WTC11 (cell line): ENCODE measurements around the gene FASTK. TPM values are rescaled to one million over a fixed set of nuclear protein-coding genes. Genes with fewer than 3 reads are reported as not detected.

Source experiments
- ATAC-seq: fragments of 200-7000 bp; cut with Tn5 transposase; 2 replicates; pipeline ENCODE4 v1.10.0; 2021; ENCODE audit warnings: mild to moderate bottlenecking, moderate library complexity
- CTCF ChIA-PET: fragments of 300-600 bp; sonication (Branson Sonifier 250); formaldehyde crosslinking; loops from one replicate; lab custom pipeline; 2021; ENCODE audit warnings: antibody characterized with exemption; lab: Charles Lee
- POLR2A ChIA-PET: fragments of 350-600 bp; sonication (Branson Sonifier 250); formaldehyde crosslinking; loops from one replicate; lab custom pipeline; 2021; ENCODE audit warnings: antibody characterized with exemption; lab: Charles Lee
- DNase-seq: peaks from one replicate; pipeline ENCODE4 v3.0.0; 2021; ENCODE audit warnings: low spot score
- H3K27ac Mint-ChIP-seq: 2 replicates; pipeline ENCODE4 v1.8.0; 2021; ENCODE audit warnings: mixed read lengths
- H3K27me3 Mint-ChIP-seq: 2 replicates; pipeline ENCODE4 v1.8.0; 2021; ENCODE audit warnings: low read depth, mild to moderate bottlenecking, moderate library complexity, mixed read lengths
- H3K36me3 Mint-ChIP-seq: 2 replicates; pipeline ENCODE4 v1.8.0; 2021; ENCODE audit warnings: mixed read lengths
- H3K4me1 Mint-ChIP-seq: 2 replicates; pipeline ENCODE4 v1.8.0; 2022; ENCODE audit warnings: mixed read lengths
- H3K4me3 Mint-ChIP-seq: 2 replicates; pipeline ENCODE4 v1.8.0; 2021; ENCODE audit warnings: mild to moderate bottlenecking, moderate library complexity, mixed read lengths
- H3K9me3 Mint-ChIP-seq: 2 replicates; pipeline ENCODE4 v1.8.0; 2021; ENCODE audit warnings: mixed read lengths
- ESRRA ChIP-seq: sonication (generic); formaldehyde crosslinking; IDR thresholded peaks from 2 replicates; pipeline ENCODE4 v1.8.1; 2022; ENCODE audit warnings: mild to moderate bottlenecking, missing genetic modification reagents, borderline replicate concordance
- GABPB1 ChIP-seq: sonication (generic); formaldehyde crosslinking; IDR thresholded peaks from 2 replicates; pipeline ENCODE4 v1.8.1; 2023; ENCODE audit warnings: mild to moderate bottlenecking, missing genetic modification reagents
- GTF2I ChIP-seq: fragments of 250-450 bp; sonication (Bioruptor Pico); conservative IDR thresholded peaks from 2 replicates; pipeline ENCODE4 v1.4.0; 2021; ENCODE audit warnings: mild to moderate bottlenecking
- JAZF1 ChIP-seq: fragments of 250-450 bp; sonication (Bioruptor Pico); IDR thresholded peaks from 2 replicates; pipeline ENCODE4 v1.9.0; 2021; ENCODE audit warnings: moderate library complexity, mild to moderate bottlenecking, inconsistent platforms
- KAT7 ChIP-seq: sonication (generic); formaldehyde crosslinking; IDR thresholded peaks from 2 replicates; pipeline ENCODE4 v1.8.1; 2023; ENCODE audit warnings: missing genetic modification reagents, mild to moderate bottlenecking, borderline replicate concordance
- MXD4 ChIP-seq: fragments of 250-450 bp; sonication (Bioruptor Pico); IDR thresholded peaks from 2 replicates; pipeline ENCODE4 v1.8.0; 2021; ENCODE audit warnings: mild to moderate bottlenecking, moderate library complexity, borderline replicate concordance
- NFYB ChIP-seq: sonication (generic); formaldehyde crosslinking; conservative IDR thresholded peaks from 2 replicates; pipeline ENCODE4 v1.8.0; 2022; ENCODE audit warnings: low read depth, missing genetic modification reagents
- NR1H2 ChIP-seq: sonication (generic); formaldehyde crosslinking; IDR thresholded peaks from 2 replicates; pipeline ENCODE4 v1.9.0; 2021; ENCODE audit warnings: mild to moderate bottlenecking, moderate library complexity, missing genetic modification reagents
- NR2C2 ChIP-seq: sonication (generic); formaldehyde crosslinking; IDR thresholded peaks from 2 replicates; pipeline ENCODE4 v1.8.0; 2022; ENCODE audit warnings: mild to moderate bottlenecking, missing genetic modification reagents
- PRRX2 ChIP-seq: fragments of 250-450 bp; sonication (Bioruptor Pico); IDR thresholded peaks from 2 replicates; pipeline ENCODE4 v1.8.0; 2021; ENCODE audit warnings: mild to moderate bottlenecking
- RELA ChIP-seq: sonication (generic); formaldehyde crosslinking; IDR thresholded peaks from 2 replicates; pipeline ENCODE4 v1.8.1; 2022; ENCODE audit warnings: missing genetic modification reagents, mild to moderate bottlenecking, borderline replicate concordance
- RORB ChIP-seq: fragments of 250-450 bp; sonication (Bioruptor Pico); IDR thresholded peaks from 2 replicates; pipeline ENCODE4 v1.9.0; 2021; ENCODE audit warnings: mild to moderate bottlenecking
- ZNF121 ChIP-seq: sonication (generic); formaldehyde crosslinking; IDR thresholded peaks from 2 replicates; pipeline ENCODE4 v1.8.0; 2023; ENCODE audit warnings: missing genetic modification reagents
- ZNF263 ChIP-seq: sonication (generic); formaldehyde crosslinking; IDR thresholded peaks from 2 replicates; pipeline ENCODE4 v1.8.1; 2022; ENCODE audit warnings: low read depth, mild to moderate bottlenecking, moderate library complexity, missing genetic modification reagents
- ZNF423 ChIP-seq: fragments of 250-450 bp; sonication (Bioruptor Pico); IDR thresholded peaks from 2 replicates; pipeline ENCODE4 v2.1.2; 2022; ENCODE audit warnings: mild to moderate bottlenecking, moderate library complexity
- total RNA-seq: library from RNA; stranded (reverse); gene quantifications from 3 replicates; pipeline ENCODE4 v1.2.3, GENCODE V29; 2021
- TF ChIP-seq, protein P1 (sequence below): fragments of 250-450 bp; sonication (Bioruptor Pico); IDR thresholded peaks from 2 replicates; pipeline ENCODE4 v1.9.0; 2021; ENCODE audit warnings: mild to moderate bottlenecking
- TF ChIP-seq, protein P2 (sequence below): sonication (generic); formaldehyde crosslinking; IDR thresholded peaks from 2 replicates; pipeline ENCODE4 v1.8.1; 2022; ENCODE audit warnings: missing genetic modification reagents, borderline replicate concordance
- TF ChIP-seq, protein P3 (sequence below): sonication (generic); formaldehyde crosslinking; IDR thresholded peaks from 2 replicates; pipeline ENCODE4 v1.8.1; 2023; ENCODE audit warnings: mild to moderate bottlenecking, missing genetic modification reagents, borderline replicate concordance
- TF ChIP-seq, protein P4 (sequence below): sonication (generic); formaldehyde crosslinking; IDR thresholded peaks from 2 replicates; pipeline ENCODE4 v1.8.1; 2023; ENCODE audit warnings: mild to moderate bottlenecking, missing genetic modification reagents, moderate library complexity
- TF ChIP-seq, protein P5 (sequence below): fragments of 200-600 bp; IDR thresholded peaks from 2 replicates; pipeline ENCODE4 v1.8.0; 2022; ENCODE audit warnings: antibody characterized with exemption
- TF ChIP-seq, protein P6 (sequence below): fragments of 250-450 bp; sonication (Bioruptor Pico); IDR thresholded peaks from 2 replicates; pipeline ENCODE4 v1.9.0; 2021; ENCODE audit warnings: mild to moderate bottlenecking, borderline replicate concordance

The FASTK gene
- total RNA-seq, 1 experiment from 2014 or later = 70.2 TPM

DNA sequence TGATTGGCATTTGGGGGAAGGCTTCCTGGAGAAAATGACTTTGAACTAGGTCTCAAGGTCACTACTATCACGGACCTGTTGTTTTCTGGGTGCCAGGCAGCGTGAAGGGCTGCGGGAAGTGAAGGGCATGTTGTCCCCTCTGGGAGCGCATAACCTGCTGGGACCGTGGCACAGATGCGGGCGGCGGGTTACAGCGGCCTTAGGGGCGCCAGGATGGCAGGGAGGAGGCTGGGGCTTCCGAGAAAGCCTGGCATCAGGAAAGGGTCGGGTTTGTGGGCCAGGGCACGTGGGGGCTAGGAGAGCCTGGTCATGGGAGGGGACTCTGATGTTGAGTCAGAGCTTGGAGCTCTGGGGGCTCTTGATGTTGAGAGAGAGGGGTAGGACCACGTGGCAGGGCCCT, 15.1 kb downstream of the FASTK start:
- H3K9me3 Mint-ChIP-seq = no peaks in the 10 kb centered on the region
- H3K27me3 Mint-ChIP-seq = peaks cover 2% of the 10 kb centered on the region; the same call in 1 of the 2 replicates
- TF ChIP-seq PRRX2 (no peak), GTF2I (no peak), KAT7 (CRISPR knock-in tag) (no peak), NR2C2 (CRISPR knock-in tag) (no peak), JAZF1 (CRISPR knock-in tag) (no peak), MXD4 (CRISPR knock-in tag) (no peak), RORB (no peak), RELA (CRISPR knock-in tag) (no peak), ZNF121 (CRISPR knock-in tag) (no peak)
- TF ChIP-seq, protein P1, sequence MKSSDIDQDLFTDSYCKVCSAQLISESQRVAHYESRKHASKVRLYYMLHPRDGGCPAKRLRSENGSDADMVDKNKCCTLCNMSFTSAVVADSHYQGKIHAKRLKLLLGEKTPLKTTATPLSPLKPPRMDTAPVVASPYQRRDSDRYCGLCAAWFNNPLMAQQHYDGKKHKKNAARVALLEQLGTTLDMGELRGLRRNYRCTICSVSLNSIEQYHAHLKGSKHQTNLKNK (CRISPR knock-in tag) = no peak
- TF ChIP-seq, protein P2, sequence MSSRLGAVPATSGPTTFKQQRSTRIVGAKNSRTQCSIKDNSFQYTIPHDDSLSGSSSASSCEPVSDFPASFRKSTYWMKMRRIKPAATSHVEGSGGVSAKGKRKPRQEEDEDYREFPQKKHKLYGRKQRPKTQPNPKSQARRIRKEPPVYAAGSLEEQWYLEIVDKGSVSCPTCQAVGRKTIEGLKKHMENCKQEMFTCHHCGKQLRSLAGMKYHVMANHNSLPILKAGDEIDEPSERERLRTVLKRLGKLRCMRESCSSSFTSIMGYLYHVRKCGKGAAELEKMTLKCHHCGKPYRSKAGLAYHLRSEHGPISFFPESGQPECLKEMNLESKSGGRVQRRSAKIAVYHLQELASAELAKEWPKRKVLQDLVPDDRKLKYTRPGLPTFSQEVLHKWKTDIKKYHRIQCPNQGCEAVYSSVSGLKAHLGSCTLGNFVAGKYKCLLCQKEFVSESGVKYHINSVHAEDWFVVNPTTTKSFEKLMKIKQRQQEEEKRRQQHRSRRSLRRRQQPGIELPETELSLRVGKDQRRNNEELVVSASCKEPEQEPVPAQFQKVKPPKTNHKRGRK = no peak
- TF ChIP-seq, protein P3, sequence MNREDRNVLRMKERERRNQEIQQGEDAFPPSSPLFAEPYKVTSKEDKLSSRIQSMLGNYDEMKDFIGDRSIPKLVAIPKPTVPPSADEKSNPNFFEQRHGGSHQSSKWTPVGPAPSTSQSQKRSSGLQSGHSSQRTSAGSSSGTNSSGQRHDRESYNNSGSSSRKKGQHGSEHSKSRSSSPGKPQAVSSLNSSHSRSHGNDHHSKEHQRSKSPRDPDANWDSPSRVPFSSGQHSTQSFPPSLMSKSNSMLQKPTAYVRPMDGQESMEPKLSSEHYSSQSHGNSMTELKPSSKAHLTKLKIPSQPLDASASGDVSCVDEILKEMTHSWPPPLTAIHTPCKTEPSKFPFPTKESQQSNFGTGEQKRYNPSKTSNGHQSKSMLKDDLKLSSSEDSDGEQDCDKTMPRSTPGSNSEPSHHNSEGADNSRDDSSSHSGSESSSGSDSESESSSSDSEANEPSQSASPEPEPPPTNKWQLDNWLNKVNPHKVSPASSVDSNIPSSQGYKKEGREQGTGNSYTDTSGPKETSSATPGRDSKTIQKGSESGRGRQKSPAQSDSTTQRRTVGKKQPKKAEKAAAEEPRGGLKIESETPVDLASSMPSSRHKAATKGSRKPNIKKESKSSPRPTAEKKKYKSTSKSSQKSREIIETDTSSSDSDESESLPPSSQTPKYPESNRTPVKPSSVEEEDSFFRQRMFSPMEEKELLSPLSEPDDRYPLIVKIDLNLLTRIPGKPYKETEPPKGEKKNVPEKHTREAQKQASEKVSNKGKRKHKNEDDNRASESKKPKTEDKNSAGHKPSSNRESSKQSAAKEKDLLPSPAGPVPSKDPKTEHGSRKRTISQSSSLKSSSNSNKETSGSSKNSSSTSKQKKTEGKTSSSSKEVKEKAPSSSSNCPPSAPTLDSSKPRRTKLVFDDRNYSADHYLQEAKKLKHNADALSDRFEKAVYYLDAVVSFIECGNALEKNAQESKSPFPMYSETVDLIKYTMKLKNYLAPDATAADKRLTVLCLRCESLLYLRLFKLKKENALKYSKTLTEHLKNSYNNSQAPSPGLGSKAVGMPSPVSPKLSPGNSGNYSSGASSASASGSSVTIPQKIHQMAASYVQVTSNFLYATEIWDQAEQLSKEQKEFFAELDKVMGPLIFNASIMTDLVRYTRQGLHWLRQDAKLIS (CRISPR knock-in tag) = no peak
- peaks cover 30% of the 10 kb centered on the region for H3K36me3 Mint-ChIP-seq
- no peak overlapping the region for H3K4me3 Mint-ChIP-seq
- ChIA-PET CTCF (interaction anchor here (1.3 kb wide), 1 partner anchor 47 kb away, joined by 3 read pairs; no protein-coding TSS in a partner anchor), POLR2A (interaction anchor here (1.7 kb wide), 1 partner anchor 11 kb away, joined by 6 read pairs; no protein-coding TSS in a partner anchor)
- peaks cover 31% of the 10 kb centered on the region for H3K4me1 Mint-ChIP-seq
- no peak for ATAC-seq
- DNase-seq = no peak
- H3K27ac Mint-ChIP-seq = no peak overlapping the region

DNA sequence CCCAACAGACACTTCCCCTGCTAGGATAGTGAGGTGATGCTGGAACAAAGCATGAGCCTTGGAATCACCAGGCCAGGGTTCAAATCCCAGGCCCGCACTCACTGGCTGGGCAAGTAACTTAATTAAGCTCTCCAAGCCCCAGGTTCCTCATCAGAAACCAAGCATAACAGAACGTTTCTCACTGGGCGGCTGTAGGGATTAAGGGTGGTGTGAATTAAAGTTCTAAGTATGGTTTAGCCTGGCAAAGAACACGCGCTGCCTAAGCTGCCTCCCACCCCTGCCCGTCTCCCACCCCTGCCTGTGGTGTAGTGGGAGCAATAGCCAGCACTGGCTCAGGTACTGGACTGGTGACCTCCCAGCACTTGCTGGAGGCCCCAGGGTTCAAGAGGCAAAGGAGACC, 15.6 kb downstream of the FASTK start:
- H3K27me3 Mint-ChIP-seq = peaks cover 2% of the 10 kb centered on the region; the same call in 1 of the 2 replicates
- H3K4me1 Mint-ChIP-seq = peaks cover 31% of the 10 kb centered on the region
- no peak for ATAC-seq
- no peaks in the 10 kb centered on the region for H3K9me3 Mint-ChIP-seq
- no peak for DNase-seq
- CTCF ChIA-PET = no interaction called here
- POLR2A ChIA-PET = interaction anchor here (1.7 kb wide), 1 partner anchor 12 kb away, joined by 6 read pairs; no protein-coding TSS in a partner anchor
- H3K4me3 Mint-ChIP-seq = no peak overlapping the region
- TF ChIP-seq, protein P4, sequence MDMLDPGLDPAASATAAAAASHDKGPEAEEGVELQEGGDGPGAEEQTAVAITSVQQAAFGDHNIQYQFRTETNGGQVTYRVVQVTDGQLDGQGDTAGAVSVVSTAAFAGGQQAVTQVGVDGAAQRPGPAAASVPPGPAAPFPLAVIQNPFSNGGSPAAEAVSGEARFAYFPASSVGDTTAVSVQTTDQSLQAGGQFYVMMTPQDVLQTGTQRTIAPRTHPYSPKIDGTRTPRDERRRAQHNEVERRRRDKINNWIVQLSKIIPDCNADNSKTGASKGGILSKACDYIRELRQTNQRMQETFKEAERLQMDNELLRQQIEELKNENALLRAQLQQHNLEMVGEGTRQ (CRISPR knock-in tag) = no peak
- H3K27ac Mint-ChIP-seq = no peak overlapping the region
- peaks cover 28% of the 10 kb centered on the region for H3K36me3 Mint-ChIP-seq

DNA sequence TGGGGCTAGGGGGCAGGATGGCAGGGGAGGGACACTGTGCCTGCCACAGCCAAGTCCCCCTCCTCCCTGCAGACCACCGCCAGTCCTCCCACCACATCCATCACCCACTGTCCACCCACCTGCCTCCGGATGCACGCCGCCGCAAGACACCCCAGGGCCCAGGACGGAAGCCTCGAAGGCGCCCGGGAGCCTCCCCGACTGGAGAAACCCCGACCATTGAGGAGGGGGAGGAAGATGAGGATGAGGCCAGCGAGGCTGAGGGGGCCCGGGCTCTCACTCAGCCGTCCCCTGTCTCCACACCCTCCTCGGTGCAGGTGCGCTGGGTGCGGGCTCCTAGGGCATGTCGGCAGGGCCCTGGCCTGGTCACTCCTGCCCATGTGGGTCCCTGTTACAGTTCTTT, 16.2 kb downstream of the FASTK start:
- Mint-ChIP-seq H3K27ac (no peak overlapping the region), H3K9me3 (no peaks in the 10 kb centered on the region), H3K4me1 (peaks cover 31% of the 10 kb centered on the region), H3K27me3 (peaks cover 2% of the 10 kb centered on the region; the same call in 1 of the 2 replicates), H3K4me3 (no peak overlapping the region), H3K36me3 (peaks cover 26% of the 10 kb centered on the region)
- CTCF ChIA-PET = interaction anchor here (2.6 kb wide), 1 partner anchor 51 kb away, joined by 11 read pairs; no protein-coding TSS in a partner anchor
- ATAC-seq = no peak
- POLR2A ChIA-PET = interaction anchor here (1.7 kb wide), 1 partner anchor 12 kb away, joined by 6 read pairs; no protein-coding TSS in a partner anchor
- DNase-seq = no peak
- TF ChIP-seq ZNF423 (CRISPR knock-in tag) = no peak
- TF ChIP-seq NR1H2 (CRISPR knock-in tag) = no peak
- TF ChIP-seq ESRRA (CRISPR knock-in tag) = no peak
- no peak for TF ChIP-seq ZNF263 (CRISPR knock-in tag)
- no peak for TF ChIP-seq GABPB1 (CRISPR knock-in tag)
- TF ChIP-seq, protein P5, sequence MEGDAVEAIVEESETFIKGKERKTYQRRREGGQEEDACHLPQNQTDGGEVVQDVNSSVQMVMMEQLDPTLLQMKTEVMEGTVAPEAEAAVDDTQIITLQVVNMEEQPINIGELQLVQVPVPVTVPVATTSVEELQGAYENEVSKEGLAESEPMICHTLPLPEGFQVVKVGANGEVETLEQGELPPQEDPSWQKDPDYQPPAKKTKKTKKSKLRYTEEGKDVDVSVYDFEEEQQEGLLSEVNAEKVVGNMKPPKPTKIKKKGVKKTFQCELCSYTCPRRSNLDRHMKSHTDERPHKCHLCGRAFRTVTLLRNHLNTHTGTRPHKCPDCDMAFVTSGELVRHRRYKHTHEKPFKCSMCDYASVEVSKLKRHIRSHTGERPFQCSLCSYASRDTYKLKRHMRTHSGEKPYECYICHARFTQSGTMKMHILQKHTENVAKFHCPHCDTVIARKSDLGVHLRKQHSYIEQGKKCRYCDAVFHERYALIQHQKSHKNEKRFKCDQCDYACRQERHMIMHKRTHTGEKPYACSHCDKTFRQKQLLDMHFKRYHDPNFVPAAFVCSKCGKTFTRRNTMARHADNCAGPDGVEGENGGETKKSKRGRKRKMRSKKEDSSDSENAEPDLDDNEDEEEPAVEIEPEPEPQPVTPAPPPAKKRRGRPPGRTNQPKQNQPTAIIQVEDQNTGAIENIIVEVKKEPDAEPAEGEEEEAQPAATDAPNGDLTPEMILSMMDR = no peak
- TF ChIP-seq NFYB = no peak
- TF ChIP-seq, protein P6, sequence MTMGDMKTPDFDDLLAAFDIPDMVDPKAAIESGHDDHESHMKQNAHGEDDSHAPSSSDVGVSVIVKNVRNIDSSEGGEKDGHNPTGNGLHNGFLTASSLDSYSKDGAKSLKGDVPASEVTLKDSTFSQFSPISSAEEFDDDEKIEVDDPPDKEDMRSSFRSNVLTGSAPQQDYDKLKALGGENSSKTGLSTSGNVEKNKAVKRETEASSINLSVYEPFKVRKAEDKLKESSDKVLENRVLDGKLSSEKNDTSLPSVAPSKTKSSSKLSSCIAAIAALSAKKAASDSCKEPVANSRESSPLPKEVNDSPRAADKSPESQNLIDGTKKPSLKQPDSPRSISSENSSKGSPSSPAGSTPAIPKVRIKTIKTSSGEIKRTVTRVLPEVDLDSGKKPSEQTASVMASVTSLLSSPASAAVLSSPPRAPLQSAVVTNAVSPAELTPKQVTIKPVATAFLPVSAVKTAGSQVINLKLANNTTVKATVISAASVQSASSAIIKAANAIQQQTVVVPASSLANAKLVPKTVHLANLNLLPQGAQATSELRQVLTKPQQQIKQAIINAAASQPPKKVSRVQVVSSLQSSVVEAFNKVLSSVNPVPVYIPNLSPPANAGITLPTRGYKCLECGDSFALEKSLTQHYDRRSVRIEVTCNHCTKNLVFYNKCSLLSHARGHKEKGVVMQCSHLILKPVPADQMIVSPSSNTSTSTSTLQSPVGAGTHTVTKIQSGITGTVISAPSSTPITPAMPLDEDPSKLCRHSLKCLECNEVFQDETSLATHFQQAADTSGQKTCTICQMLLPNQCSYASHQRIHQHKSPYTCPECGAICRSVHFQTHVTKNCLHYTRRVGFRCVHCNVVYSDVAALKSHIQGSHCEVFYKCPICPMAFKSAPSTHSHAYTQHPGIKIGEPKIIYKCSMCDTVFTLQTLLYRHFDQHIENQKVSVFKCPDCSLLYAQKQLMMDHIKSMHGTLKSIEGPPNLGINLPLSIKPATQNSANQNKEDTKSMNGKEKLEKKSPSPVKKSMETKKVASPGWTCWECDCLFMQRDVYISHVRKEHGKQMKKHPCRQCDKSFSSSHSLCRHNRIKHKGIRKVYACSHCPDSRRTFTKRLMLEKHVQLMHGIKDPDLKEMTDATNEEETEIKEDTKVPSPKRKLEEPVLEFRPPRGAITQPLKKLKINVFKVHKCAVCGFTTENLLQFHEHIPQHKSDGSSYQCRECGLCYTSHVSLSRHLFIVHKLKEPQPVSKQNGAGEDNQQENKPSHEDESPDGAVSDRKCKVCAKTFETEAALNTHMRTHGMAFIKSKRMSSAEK (CRISPR knock-in tag) = no peak
